WTC11 (cell line): ENCODE data around the gene PMEPA1. TPM values are rescaled to one million over a fixed set of nuclear protein-coding genes. Genes with fewer than 3 reads are reported as not detected.

Experiments
- ATAC-seq: fragments of 200-7000 bp; cut with Tn5 transposase; 2 replicates; pipeline ENCODE4 v1.10.0; 2021; ENCODE audit warnings: mild to moderate bottlenecking, moderate library complexity
- CTCF ChIA-PET: fragments of 300-600 bp; sonication (Branson Sonifier 250); formaldehyde crosslinking; loops from one replicate; lab custom pipeline; 2021; ENCODE audit warnings: antibody characterized with exemption; lab: Charles Lee
- POLR2A ChIA-PET: fragments of 350-600 bp; sonication (Branson Sonifier 250); formaldehyde crosslinking; loops from one replicate; lab custom pipeline; 2021; ENCODE audit warnings: antibody characterized with exemption; lab: Charles Lee
- DNase-seq: peaks from one replicate; pipeline ENCODE4 v3.0.0; 2021; ENCODE audit warnings: low spot score
- H3K27ac Mint-ChIP-seq: 2 replicates; pipeline ENCODE4 v1.8.0; 2021; ENCODE audit warnings: mixed read lengths
- H3K27me3 Mint-ChIP-seq: 2 replicates; pipeline ENCODE4 v1.8.0; 2021; ENCODE audit warnings: low read depth, mild to moderate bottlenecking, moderate library complexity, mixed read lengths
- H3K36me3 Mint-ChIP-seq: 2 replicates; pipeline ENCODE4 v1.8.0; 2021; ENCODE audit warnings: mixed read lengths
- H3K4me1 Mint-ChIP-seq: 2 replicates; pipeline ENCODE4 v1.8.0; 2022; ENCODE audit warnings: mixed read lengths
- H3K4me3 Mint-ChIP-seq: 2 replicates; pipeline ENCODE4 v1.8.0; 2021; ENCODE audit warnings: mild to moderate bottlenecking, moderate library complexity, mixed read lengths
- H3K9me3 Mint-ChIP-seq: 2 replicates; pipeline ENCODE4 v1.8.0; 2021; ENCODE audit warnings: mixed read lengths
- CBFB ChIP-seq: sonication (generic); formaldehyde crosslinking; IDR thresholded peaks from 2 replicates; pipeline ENCODE4 v1.8.1; 2022; ENCODE audit warnings: mild to moderate bottlenecking, low read depth, missing genetic modification reagents
- CDX4 ChIP-seq: fragments of 250-450 bp; sonication (Bioruptor Pico); IDR thresholded peaks from 2 replicates; pipeline ENCODE4 v1.9.0; 2021; ENCODE audit warnings: moderate library complexity, mild to moderate bottlenecking, inconsistent platforms, borderline replicate concordance
- ELF4 ChIP-seq: sonication (generic); formaldehyde crosslinking; IDR thresholded peaks from 2 replicates; pipeline ENCODE4 v1.8.1; 2022; ENCODE audit warnings: low read depth, mild to moderate bottlenecking, moderate library complexity, missing genetic modification reagents
- FOXP1 ChIP-seq: sonication (generic); formaldehyde crosslinking; IDR thresholded peaks from 2 replicates; pipeline ENCODE4 v1.8.0; 2022; ENCODE audit warnings: missing genetic modification reagents, mild to moderate bottlenecking, moderate library complexity, borderline replicate concordance
- HMGXB4 ChIP-seq: sonication (generic); formaldehyde crosslinking; IDR thresholded peaks from 2 replicates; pipeline ENCODE4 v1.8.1; 2023; ENCODE audit warnings: mild to moderate bottlenecking, moderate library complexity, missing genetic modification reagents
- IRF2 ChIP-seq: sonication (generic); formaldehyde crosslinking; IDR thresholded peaks from 2 replicates; pipeline ENCODE4 v1.8.0; 2022; ENCODE audit warnings: low read depth, missing genetic modification reagents, borderline replicate concordance
- JAZF1 ChIP-seq: fragments of 250-450 bp; sonication (Bioruptor Pico); IDR thresholded peaks from 2 replicates; pipeline ENCODE4 v1.9.0; 2021; ENCODE audit warnings: moderate library complexity, mild to moderate bottlenecking, inconsistent platforms
- JUN ChIP-seq: sonication (generic); formaldehyde crosslinking; IDR thresholded peaks from 2 replicates; pipeline ENCODE4 v1.8.0; 2023; ENCODE audit warnings: mild to moderate bottlenecking, missing genetic modification reagents
- KAT7 ChIP-seq: sonication (generic); formaldehyde crosslinking; IDR thresholded peaks from 2 replicates; pipeline ENCODE4 v1.8.1; 2023; ENCODE audit warnings: missing genetic modification reagents, mild to moderate bottlenecking, borderline replicate concordance
- NFATC4 ChIP-seq: fragments of 250-450 bp; sonication (Bioruptor Pico); IDR thresholded peaks from 2 replicates; pipeline ENCODE4 v1.9.0; 2021; ENCODE audit warnings: mild to moderate bottlenecking
- NR3C1 ChIP-seq: sonication (generic); formaldehyde crosslinking; conservative IDR thresholded peaks from 2 replicates; pipeline ENCODE4 v1.8.1; 2023; ENCODE audit warnings: low read depth, mild to moderate bottlenecking, missing genetic modification reagents
- PRRX2 ChIP-seq: fragments of 250-450 bp; sonication (Bioruptor Pico); IDR thresholded peaks from 2 replicates; pipeline ENCODE4 v1.8.0; 2021; ENCODE audit warnings: mild to moderate bottlenecking
- SP1 ChIP-seq: sonication (generic); formaldehyde crosslinking; conservative IDR thresholded peaks from 2 replicates; pipeline ENCODE4 v1.8.1; 2022; ENCODE audit warnings: missing genetic modification reagents
- TEAD4 ChIP-seq: sonication (generic); formaldehyde crosslinking; IDR thresholded peaks from 2 replicates; pipeline ENCODE4 v1.8.0; 2022; ENCODE audit warnings: mild to moderate bottlenecking, missing genetic modification reagents
- ZBTB21 ChIP-seq: sonication (generic); formaldehyde crosslinking; IDR thresholded peaks from 2 replicates; pipeline ENCODE4 v1.8.1; 2023; ENCODE audit warnings: mild to moderate bottlenecking, missing genetic modification reagents, borderline replicate concordance
- ZNF263 ChIP-seq: sonication (generic); formaldehyde crosslinking; IDR thresholded peaks from 2 replicates; pipeline ENCODE4 v1.8.1; 2022; ENCODE audit warnings: low read depth, mild to moderate bottlenecking, moderate library complexity, missing genetic modification reagents
- ZNF317 ChIP-seq: sonication (generic); formaldehyde crosslinking; IDR thresholded peaks from 2 replicates; pipeline ENCODE4 v1.8.1; 2023; ENCODE audit warnings: low read depth, mild to moderate bottlenecking, moderate library complexity, missing genetic modification reagents, borderline replicate concordance
- ZNF396 ChIP-seq: fragments of 250-450 bp; sonication (Bioruptor Pico); IDR thresholded peaks from 2 replicates; pipeline ENCODE4 v1.8.0; 2021; ENCODE audit warnings: mild to moderate bottlenecking, moderate library complexity, borderline replicate concordance
- ZNF512 ChIP-seq: sonication (generic); formaldehyde crosslinking; IDR thresholded peaks from 2 replicates; pipeline ENCODE4 v1.8.1; 2022; ENCODE audit warnings: missing genetic modification reagents, borderline replicate concordance
- total RNA-seq: library from RNA; stranded (reverse); gene quantifications from 3 replicates; pipeline ENCODE4 v1.2.3, GENCODE V29; 2021
- TF ChIP-seq, protein P1 (sequence below): fragments of 250-450 bp; sonication (Bioruptor Pico); IDR thresholded peaks from 2 replicates; pipeline ENCODE4 v1.8.0; 2021; ENCODE audit warnings: mild to moderate bottlenecking

The PMEPA1 gene
- total RNA-seq, 1 experiment from 2014 or later, result 40.6 TPM

GRCh38 chr20:57724610-57725405, 15.0 kb upstream of the PMEPA1 start:
- Mint-ChIP-seq H3K36me3 (no peaks in the 10 kb centered on the region), H3K27ac (no peak overlapping the region; the same call in 1 of the 2 replicates)
- TF ChIP-seq SP1 (CRISPR knock-in tag) (no peak), CDX4 (no peak), NR3C1 (CRISPR knock-in tag) (no peak), JUN (no peak), ELF4 (CRISPR knock-in tag) (no peak), ZNF396 (CRISPR knock-in tag) (no peak), PRRX2 (no peak), HMGXB4 (CRISPR knock-in tag) (no peak), JAZF1 (CRISPR knock-in tag) (no peak), IRF2 (CRISPR knock-in tag) (no peak), KAT7 (no peak), ZNF263 (CRISPR knock-in tag) (no peak), NFATC4 (CRISPR knock-in tag) (no peak), FOXP1 (CRISPR knock-in tag) (no peak), ZNF512 (CRISPR knock-in tag) (no peak), ZNF317 (CRISPR knock-in tag) (no peak)
- TF ChIP-seq, protein P1, sequence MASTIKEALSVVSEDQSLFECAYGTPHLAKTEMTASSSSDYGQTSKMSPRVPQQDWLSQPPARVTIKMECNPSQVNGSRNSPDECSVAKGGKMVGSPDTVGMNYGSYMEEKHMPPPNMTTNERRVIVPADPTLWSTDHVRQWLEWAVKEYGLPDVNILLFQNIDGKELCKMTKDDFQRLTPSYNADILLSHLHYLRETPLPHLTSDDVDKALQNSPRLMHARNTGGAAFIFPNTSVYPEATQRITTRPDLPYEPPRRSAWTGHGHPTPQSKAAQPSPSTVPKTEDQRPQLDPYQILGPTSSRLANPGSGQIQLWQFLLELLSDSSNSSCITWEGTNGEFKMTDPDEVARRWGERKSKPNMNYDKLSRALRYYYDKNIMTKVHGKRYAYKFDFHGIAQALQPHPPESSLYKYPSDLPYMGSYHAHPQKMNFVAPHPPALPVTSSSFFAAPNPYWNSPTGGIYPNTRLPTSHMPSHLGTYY (CRISPR knock-in tag), result no peak
- TF ChIP-seq, all 79 proteins: peak for 0
- no peak for DNase-seq
- H3K9me3 Mint-ChIP-seq, result no peaks in the 10 kb centered on the region
- no peak for ATAC-seq
- no peak overlapping the region for H3K4me3 Mint-ChIP-seq
- ChIA-PET CTCF (no interaction called here), POLR2A (no interaction called here)
- peaks cover 10% of the 10 kb centered on the region for H3K4me1 Mint-ChIP-seq
- H3K27me3 Mint-ChIP-seq, result no peaks in the 10 kb centered on the region; the same call in none of the 2 replicates

DNA sequence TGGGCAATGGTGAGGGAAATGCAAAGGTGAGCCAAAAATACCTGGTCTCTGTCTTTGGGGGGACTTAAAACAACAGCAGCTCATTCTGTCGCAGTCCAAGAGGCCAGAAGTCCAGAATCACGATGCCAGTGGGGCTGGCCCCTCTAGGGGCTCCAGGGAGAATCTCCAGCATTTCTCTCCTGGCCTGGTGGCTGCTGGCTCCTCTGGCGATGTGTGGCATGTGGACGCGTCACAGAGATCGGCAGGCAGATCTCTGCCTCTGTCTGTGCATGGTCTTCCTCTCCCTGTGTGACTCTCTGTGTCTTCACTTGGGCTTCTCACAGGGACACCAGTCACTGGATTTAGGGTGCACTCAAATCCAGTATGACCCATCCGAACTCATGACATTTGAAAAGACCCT, 14.0 kb upstream of the PMEPA1 start:
- POLR2A ChIA-PET, result no interaction called here
- ATAC-seq (no peak), DNase-seq (no peak)
- no peak overlapping the region for H3K4me3 Mint-ChIP-seq
- H3K36me3 Mint-ChIP-seq, result no peaks in the 10 kb centered on the region
- TF ChIP-seq ZNF263 (CRISPR knock-in tag) (no peak), TEAD4 (CRISPR knock-in tag) (no peak), ZBTB21 (CRISPR knock-in tag) (no peak), CBFB (CRISPR knock-in tag) (no peak)
- TF ChIP-seq, all 79 proteins: peak for 0
- no peaks in the 10 kb centered on the region for H3K9me3 Mint-ChIP-seq
- H3K27ac Mint-ChIP-seq, result no peak overlapping the region
- peaks cover 13% of the 10 kb centered on the region for H3K4me1 Mint-ChIP-seq
- peaks cover 2% of the 10 kb centered on the region for H3K27me3 Mint-ChIP-seq
- CTCF ChIA-PET, result no interaction called here
